GM23248 (cell line): Measurements from ENCODE around the gene EMILIN2. TPM values are rescaled to one million over a fixed set of nuclear protein-coding genes. Genes with fewer than 3 reads are reported as not detected.

Experiments
- DNase-seq: peaks from one replicate; pipeline ENCODE4 v3.0.0-alpha.2; 2015
- H2AFZ ChIP-seq: fragments of 200-600 bp; sonication (generic); 2 replicates; pipeline ENCODE4 v1.6.1; 2016; ENCODE audit warnings: antibody characterized with exemption
- H3F3A ChIP-seq: fragments of 200-600 bp; sonication (generic); 2 replicates; pipeline ENCODE4 v1.6.1; 2016; ENCODE audit warnings: mild to moderate bottlenecking, antibody characterized with exemption, mixed run types; ENCODE audit not compliant: insufficient read depth
- H3K27ac ChIP-seq: fragments of 200-600 bp; sonication (generic); 2 replicates; pipeline ENCODE4 v1.5.1; 2016; ENCODE audit warnings: mild to moderate bottlenecking
- H3K27me3 ChIP-seq: fragments of 200-600 bp; sonication (generic); replicated peaks from 2 replicates; pipeline ENCODE4 v1.6.1; 2016; ENCODE audit warnings: mild to moderate bottlenecking; ENCODE audit not compliant: insufficient read depth
- H3K36me3 ChIP-seq: fragments of 200-600 bp; sonication (generic); 2 replicates; pipeline ENCODE4 v1.6.1; 2016; ENCODE audit warnings: low read depth, mild to moderate bottlenecking
- H3K4me1 ChIP-seq: fragments of 200-600 bp; sonication (generic); 2 replicates; pipeline ENCODE4 v1.6.1; 2016; ENCODE audit warnings: mild to moderate bottlenecking; ENCODE audit not compliant: insufficient read depth
- H3K4me2 ChIP-seq: fragments of 200-600 bp; sonication (generic); one replicate; pipeline ENCODE4 v1.6.1; 2016; ENCODE audit warnings: mild to moderate bottlenecking; ENCODE audit not compliant: unreplicated experiment
- H3K4me3 ChIP-seq: fragments of 200-600 bp; sonication (generic); 2 replicates; pipeline ENCODE4 v1.5.1; 2016; ENCODE audit warnings: mild to moderate bottlenecking
- H3K79me2 ChIP-seq: fragments of 200-600 bp; sonication (generic); 2 replicates; pipeline ENCODE4 v1.6.1; 2016; ENCODE audit warnings: mild to moderate bottlenecking; ENCODE audit not compliant: insufficient read depth
- H3K9ac ChIP-seq: fragments of 200-600 bp; sonication (generic); 2 replicates; pipeline ENCODE4 v1.6.1; 2016; ENCODE audit warnings: mild to moderate bottlenecking
- H3K9me2 ChIP-seq: fragments of 200-600 bp; sonication (generic); 2 replicates; pipeline ENCODE4 v1.6.1; 2016; ENCODE audit warnings: mixed run types, mild to moderate bottlenecking, moderate library complexity; ENCODE audit not compliant: insufficient read depth
- H3K9me3 ChIP-seq: fragments of 200-600 bp; sonication (generic); one replicate; pipeline ENCODE4 v1.6.1; 2017; ENCODE audit warnings: low read depth
- H4K20me1 ChIP-seq: fragments of 200-600 bp; sonication (generic); 2 replicates; pipeline ENCODE4 v1.6.0; 2016; ENCODE audit not compliant: insufficient read depth
- EZH2 ChIP-seq: fragments of 200-600 bp; sonication (generic); IDR thresholded peaks from 2 replicates; pipeline ENCODE4 v1.6.1; 2018; ENCODE audit warnings: antibody characterized with exemption, mild to moderate bottlenecking; ENCODE audit not compliant: insufficient read depth, poor library complexity, severe bottlenecking
- EZH2phosphoT487 ChIP-seq: fragments of 200-600 bp; sonication (generic); IDR thresholded peaks from 2 replicates; pipeline ENCODE4 v1.6.1; 2018; ENCODE audit warnings: antibody characterized with exemption, moderate library complexity, mild to moderate bottlenecking, low read depth; ENCODE audit not compliant: insufficient read depth
- WGBS, 2 experiments: methylation state at CpG; one replicate each; pipeline ENCODE4 v1.1.6; 2015 to 2017; ENCODE audit warnings: low lambda C conversion rate in 2 of 2, low coverage in 1 of 2; ENCODE audit errors: missing lambda C conversion rate in 2 of 2; 5-methylcytosine and 5-hydroxymethylcytosine counted together
- in situ Hi-C: fragments of 300-500 bp; cut with MboI; formaldehyde crosslinking; loops from 2 replicates; pipeline ENCODE4 v1.15.0; 2020
- polyA plus RNA-seq: library from polyadenylated mRNA; unstranded; fragments of >200 nt; fragmentation: Nextera tagmentation; extraction: Ambion mirVana; gene quantifications from 2 replicates; pipeline ENCODE4 v1.2.1, GENCODE V29; 2016
- total RNA-seq: library from RNA; depleted of rRNA; stranded (reverse); fragments of >200 nt; shearing (Covaris generic); gene quantifications from 2 replicates; pipeline ENCODE4 v1.2.3, GENCODE V29; 2014

EMILIN2 gene
- total and polyA plus RNA-seq, 2 experiments from 2014 or later, result 9.0 to 23.9 TPM

GRCh38 chr18:2935438-2936192, 88.8 kb downstream of the EMILIN2 start:
- peak overlapping the region; percentile 75 for H3K4me2 ChIP-seq
- H3K9me2 ChIP-seq, result no peaks in the 10 kb centered on the region
- H3K9me3 ChIP-seq, result no peaks in the 10 kb centered on the region
- in situ Hi-C loops, result loop anchor here (10.0 to 25.0 kb wide), 2 partner anchors 102 to 219 kb away; no protein-coding TSS in a partner anchor
- no peaks in the 10 kb centered on the region for H3K27me3 ChIP-seq
- H3F3A ChIP-seq, result peaks cover 11% of the 10 kb centered on the region
- no peak overlapping the region for H3K4me3 ChIP-seq
- H3K36me3 ChIP-seq, result peaks cover 34% of the 10 kb centered on the region
- H3K4me1 ChIP-seq, result peaks cover 21% of the 10 kb centered on the region
- no peaks in the 10 kb centered on the region for H3K79me2 ChIP-seq
- H3K27ac ChIP-seq, result peak overlapping the region; percentile 65
- WGBS, 2 experiments, result 65 to 69% methylated on average over 3 of the region's 3 CpGs
- TF ChIP-seq EZH2, result no peak
- no peak for TF ChIP-seq EZH2phosphoT487
- H4K20me1 ChIP-seq, result no peaks in the 10 kb centered on the region
- peak overlapping the region; percentile 57 for H3K9ac ChIP-seq
- H2AFZ ChIP-seq, result 0 out of 2 replicates have a peak overlapping the region, but pooled peaks have one; percentile 46
- peak; percentile 31 for DNase-seq

- Histone ChIP-seq H3K27me3 (no peaks in the 10 kb centered on the region), H4K20me1 (no peaks in the 10 kb centered on the region), H3K9ac (no peak overlapping the region), H3K9me3 (no peaks in the 10 kb centered on the region), H3K36me3 (peaks cover 21% of the 10 kb centered on the region), H3K79me2 (peaks cover 8% of the 10 kb centered on the region; the same call in 1 of the 2 replicates), H3K4me1 (peaks cover 14% of the 10 kb centered on the region), H3K4me2 (no peak overlapping the region), H3K9me2 (no peaks in the 10 kb centered on the region), H2AFZ (no peak overlapping the region), H3F3A (peaks cover 11% of the 10 kb centered on the region), H3K4me3 (no peak overlapping the region), H3K27ac (no peak overlapping the region)
- in situ Hi-C loops, result loop anchor here (10.0 to 25.0 kb wide), 2 partner anchors 98 to 215 kb away; no protein-coding TSS in a partner anchor
- WGBS, 2 experiments, result 96% methylated on average over 7 of the region's 7 CpGs
- no peak for TF ChIP-seq EZH2phosphoT487
- no peak for TF ChIP-seq EZH2
- DNase-seq, result no peak
These were observed 92.5 kb downstream of the EMILIN2 start for GRCh38 chr18:2939317-2939716.

GRCh38 chr18:2948038-2948437, 101.2 kb downstream of the EMILIN2 start:
- peak; percentile 55 for DNase-seq
- 56 to 59% methylated on average over 3 of the region's 3 CpGs for WGBS, 2 experiments
- Histone ChIP-seq H3K79me2 (peaks cover 44% of the 10 kb centered on the region; the same call in 1 of the 2 replicates), H3K27ac (no peak overlapping the region), H3K4me1 (no peaks in the 10 kb centered on the region), H3K9ac (no peak overlapping the region), H3K4me2 (no peak overlapping the region), H3K27me3 (no peaks in the 10 kb centered on the region), H2AFZ (no peak overlapping the region), H3F3A (no peaks in the 10 kb centered on the region; the same call in 1 of the 2 replicates), H3K9me3 (no peaks in the 10 kb centered on the region), H4K20me1 (no peaks in the 10 kb centered on the region), H3K36me3 (peaks cover 31% of the 10 kb centered on the region), H3K9me2 (no peaks in the 10 kb centered on the region), H3K4me3 (no peak overlapping the region)
- TF ChIP-seq EZH2phosphoT487 (no peak), EZH2 (no peak)
- in situ Hi-C loops, result loop anchor here (25.0 kb wide), 1 partner anchor 89 kb away; no protein-coding TSS in a partner anchor

GRCh38 chr18:2952605-2953004, 105.8 kb downstream of the EMILIN2 start:
- Histone ChIP-seq H3K27ac (no peak overlapping the region), H3K27me3 (no peaks in the 10 kb centered on the region), H3K4me3 (no peak overlapping the region), H4K20me1 (no peaks in the 10 kb centered on the region), H3K4me2 (no peak overlapping the region), H3K9ac (no peak overlapping the region), H3K79me2 (peaks cover 23% of the 10 kb centered on the region), H3K36me3 (peaks cover 48% of the 10 kb centered on the region), H3F3A (no peaks in the 10 kb centered on the region; the same call in 1 of the 2 replicates), H3K4me1 (peaks cover 13% of the 10 kb centered on the region), H2AFZ (no peak overlapping the region), H3K9me3 (no peaks in the 10 kb centered on the region), H3K9me2 (no peaks in the 10 kb centered on the region)
- 66 to 78% methylated on average over 2 of the region's 2 CpGs for WGBS, 2 experiments
- DNase-seq, result no peak
- in situ Hi-C loops, result no loop called here
- TF ChIP-seq EZH2phosphoT487, result no peak
- TF ChIP-seq EZH2, result no peak
